Measurements from ENCODE around the gene ETS2. TPM values are rescaled to one million over a fixed set of nuclear protein-coding genes. Genes with fewer than 3 reads are reported as not detected.

ETS2 gene
- total and polyA plus RNA-seq, 2 donors: 15.0 to 80.0 TPM

DNA sequence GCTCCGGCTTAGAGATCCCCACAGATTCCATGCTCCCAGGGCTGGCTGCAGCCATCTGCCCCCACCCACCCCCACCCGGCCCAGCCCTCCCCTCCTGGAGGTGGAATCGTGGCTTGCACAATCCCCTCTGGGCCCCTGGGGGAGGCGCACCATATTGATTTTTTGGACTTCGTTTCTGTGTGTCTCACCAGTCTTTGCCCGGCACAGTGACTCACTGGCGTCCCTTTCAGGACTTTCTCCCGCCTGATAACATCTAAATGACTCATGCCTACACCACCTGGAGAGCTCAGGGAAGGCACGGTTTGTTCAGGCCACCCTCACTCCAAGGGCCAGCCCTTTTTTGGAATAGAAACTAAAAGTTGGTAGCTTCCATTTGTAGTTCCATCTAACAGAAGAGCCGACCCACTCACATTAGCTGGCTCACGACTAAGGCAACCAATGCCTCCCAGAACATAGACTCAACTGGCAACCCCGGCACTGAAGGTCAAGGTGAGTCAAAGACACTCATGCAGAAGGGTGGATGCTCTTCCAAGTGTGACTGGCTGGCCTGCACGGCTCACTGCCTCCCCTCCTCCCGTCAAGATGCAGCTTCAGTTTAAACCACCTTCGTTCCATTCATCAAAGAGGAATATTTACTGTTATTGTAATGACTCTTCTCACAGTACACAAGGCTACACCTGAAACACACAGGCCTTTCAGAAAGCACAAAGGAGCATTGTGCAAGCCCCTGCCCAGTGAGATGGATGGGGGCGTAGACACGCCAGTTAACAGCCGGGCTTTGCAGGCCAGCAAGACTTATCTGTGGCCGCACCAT, 18.1 kb upstream of the ETS2 start:
- no peak for DNase-seq (ENCODE audit: low read depth in 6 of 9, low spot score in 9 of 9)
- no peaks in the 10 kb centered on the region for H3K27me3 ChIP-seq (ENCODE audit: control insufficient read depth in 2 of 2, insufficient read depth in 1 of 2, low read length in 1 of 2)

DNA sequence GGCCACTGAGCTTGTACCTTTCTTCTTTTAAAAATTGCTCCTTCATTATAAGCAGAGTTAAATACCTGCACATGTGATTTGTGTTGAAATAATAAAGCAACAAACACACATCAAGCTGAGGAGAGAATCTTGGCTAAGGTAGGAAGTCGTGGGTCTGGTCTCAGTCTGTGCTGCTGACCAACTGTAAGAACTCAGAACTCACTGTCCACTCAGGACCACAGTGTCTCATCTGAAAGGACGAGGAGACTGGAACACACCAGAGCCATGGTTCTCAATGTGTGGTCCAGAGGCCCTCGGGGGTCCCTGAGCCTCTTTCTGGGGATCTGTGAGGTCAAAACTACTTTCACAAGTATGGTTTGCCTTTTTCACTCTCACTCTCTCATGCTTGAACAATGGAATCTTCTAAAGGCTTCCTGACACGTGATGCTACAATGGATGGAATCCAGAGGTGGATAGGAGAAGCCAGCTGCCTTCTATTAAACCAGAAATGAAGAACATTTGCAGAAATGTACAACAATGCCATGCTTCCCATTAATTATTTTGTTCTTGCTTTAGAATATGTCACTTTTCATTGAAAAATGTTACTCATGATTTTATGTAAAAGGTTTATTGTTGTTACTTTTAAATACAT, 17.3 kb upstream of the ETS2 start:
- DNase-seq (ENCODE audit: low read depth in 6 of 9, low spot score in 9 of 9): no peak
- Histone ChIP-seq H3K27ac (ENCODE audit: low read depth in 1 of 2, low read length in 1 of 2) (no peak overlapping the region), H3K36me3 (ENCODE audit: control insufficient read depth in 2 of 2, insufficient read depth in 2 of 2, low read length in 1 of 2) (no peaks in the 10 kb centered on the region), H3K4me3 (ENCODE audit: low read length in 2 of 2) (no peak overlapping the region), H3K9me3 (ENCODE audit: control insufficient read depth in 2 of 2, insufficient read depth in 1 of 2, low read length in 1 of 2) (no peaks in the 10 kb centered on the region), H3K4me1 (ENCODE audit: control insufficient read depth in 2 of 2, insufficient read depth in 2 of 2, low read length in 2 of 2) (peaks cover 2 to 5% of the 10 kb centered on the region in 2 donors), H3K27me3 (ENCODE audit: control insufficient read depth in 2 of 2, insufficient read depth in 1 of 2, low read length in 1 of 2) (no peaks in the 10 kb centered on the region)
- whole genome bisulfite sequencing: 94% methylated on average over 4 of the region's 4 CpGs

More for the DNA sequence above, 18.1 kb upstream of the ETS2 start:
- Histone ChIP-seq H3K27ac (ENCODE audit: low read depth in 1 of 2, low read length in 1 of 2) (no peak overlapping the region), H3K36me3 (ENCODE audit: control insufficient read depth in 2 of 2, insufficient read depth in 2 of 2, low read length in 1 of 2) (no peaks in the 10 kb centered on the region), H3K4me3 (ENCODE audit: low read length in 2 of 2) (no peak overlapping the region), H3K4me1 (ENCODE audit: control insufficient read depth in 2 of 2, insufficient read depth in 2 of 2, low read length in 2 of 2) (no peaks in the 10 kb centered on the region), H3K9me3 (ENCODE audit: control insufficient read depth in 2 of 2, insufficient read depth in 1 of 2, low read length in 1 of 2) (peaks cover 0 to 2% of the 10 kb centered on the region in 2 donors)
- WGBS: 86% methylated on average over 19 of the region's 19 CpGs

DNA sequence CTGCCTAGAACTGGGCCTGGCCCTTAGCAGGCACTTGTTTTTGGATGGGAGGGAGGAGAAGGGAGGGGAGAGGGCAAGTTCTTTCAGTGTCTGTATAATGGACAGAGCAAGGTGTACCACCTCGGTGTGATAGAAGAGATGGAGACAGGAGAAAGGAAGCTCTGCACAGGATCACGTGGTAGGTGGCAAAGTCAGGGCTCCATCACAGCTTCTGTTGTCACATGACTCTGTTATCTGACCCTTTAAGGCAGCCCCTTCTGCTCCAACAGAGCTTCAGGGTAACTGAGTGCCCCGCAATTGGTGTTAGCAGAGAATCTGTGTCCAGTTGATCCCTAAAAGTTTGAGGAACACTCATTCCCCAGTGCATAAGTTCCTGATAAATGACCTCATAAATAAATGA, 16.5 kb upstream of the ETS2 start:
- H3K4me1 ChIP-seq (ENCODE audit: control insufficient read depth in 2 of 2, insufficient read depth in 2 of 2, low read length in 2 of 2): peaks cover 2 to 13% of the 10 kb centered on the region in 2 donors
- H3K4me3 ChIP-seq (ENCODE audit: low read length in 2 of 2): no peak overlapping the region
- 92% methylated on average over 3 of the region's 3 CpGs for WGBS
- H3K27ac ChIP-seq (ENCODE audit: low read depth in 1 of 2, low read length in 1 of 2): no peak overlapping the region
- H3K27me3 ChIP-seq (ENCODE audit: control insufficient read depth in 2 of 2, insufficient read depth in 1 of 2, low read length in 1 of 2): no peaks in the 10 kb centered on the region
- H3K9me3 ChIP-seq (ENCODE audit: control insufficient read depth in 2 of 2, insufficient read depth in 1 of 2, low read length in 1 of 2): no peaks in the 10 kb centered on the region
- DNase-seq (ENCODE audit: low read depth in 6 of 9, low spot score in 9 of 9): no peak
- no peaks in the 10 kb centered on the region for H3K36me3 ChIP-seq (ENCODE audit: control insufficient read depth in 2 of 2, insufficient read depth in 2 of 2, low read length in 1 of 2)

DNA sequence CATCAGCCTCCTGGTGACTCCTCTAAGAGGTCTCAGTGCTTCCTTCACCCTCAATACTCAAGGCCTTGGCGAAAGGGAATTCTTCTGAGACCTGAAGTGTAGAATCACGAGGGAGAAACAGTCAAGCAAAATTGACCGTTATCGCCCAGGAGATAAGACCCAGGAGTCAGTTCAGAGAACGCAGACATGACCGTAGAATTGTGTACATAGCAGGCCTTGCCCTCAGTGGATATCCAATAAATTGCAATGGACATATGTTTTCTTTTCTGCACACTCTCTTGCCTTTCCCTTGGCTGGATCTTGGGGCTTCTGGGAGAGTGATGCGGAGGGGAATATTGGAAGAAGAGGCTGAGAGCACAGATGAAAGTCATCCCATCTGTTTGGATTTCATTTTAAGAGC, 15.7 kb upstream of the ETS2 start:
- H3K9me3 ChIP-seq (ENCODE audit: control insufficient read depth in 2 of 2, insufficient read depth in 1 of 2, low read length in 1 of 2): no peaks in the 10 kb centered on the region
- 93% methylated on average over 7 of the region's 7 CpGs for WGBS
- no peak for DNase-seq (ENCODE audit: low read depth in 6 of 9, low spot score in 9 of 9)

DNA sequence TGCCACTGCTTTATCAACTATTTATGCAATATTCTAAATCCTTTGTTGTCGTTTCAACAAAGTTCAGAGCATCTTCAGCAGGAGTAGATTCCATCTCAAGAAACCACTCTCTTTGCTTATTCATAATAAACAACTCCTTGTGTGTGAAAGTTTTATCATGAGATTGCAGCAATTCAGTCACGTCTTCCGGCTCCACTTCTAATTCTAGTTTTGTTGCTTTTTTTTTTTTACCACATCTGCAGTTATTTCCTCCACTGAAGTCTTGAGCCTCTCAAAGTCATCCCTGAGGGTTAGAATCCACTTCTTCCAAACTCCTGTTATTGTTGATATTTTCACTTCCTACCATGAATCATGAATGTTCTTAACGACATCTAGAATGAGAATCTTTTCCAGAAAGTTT, 14.8 kb upstream of the ETS2 start:
- Histone ChIP-seq H3K4me1 (ENCODE audit: control insufficient read depth in 2 of 2, insufficient read depth in 2 of 2, low read length in 2 of 2) (peaks cover 2 to 14% of the 10 kb centered on the region in 2 donors), H3K36me3 (ENCODE audit: control insufficient read depth in 2 of 2, insufficient read depth in 2 of 2, low read length in 1 of 2) (no peaks in the 10 kb centered on the region), H3K9me3 (ENCODE audit: control insufficient read depth in 2 of 2, insufficient read depth in 1 of 2, low read length in 1 of 2) (no peaks in the 10 kb centered on the region), H3K27me3 (ENCODE audit: control insufficient read depth in 2 of 2, insufficient read depth in 1 of 2, low read length in 1 of 2) (no peaks in the 10 kb centered on the region), H3K27ac (ENCODE audit: low read depth in 1 of 2, low read length in 1 of 2) (no peak overlapping the region), H3K4me3 (ENCODE audit: low read length in 2 of 2) (no peak overlapping the region)
- 39% methylated on average over 4 of the region's 4 CpGs for WGBS
- no peak for DNase-seq (ENCODE audit: low read depth in 6 of 9, low spot score in 9 of 9)

More for the DNA sequence above, 15.7 kb upstream of the ETS2 start:
- Histone ChIP-seq H3K27ac (ENCODE audit: low read depth in 1 of 2, low read length in 1 of 2) (no peak overlapping the region), H3K4me1 (ENCODE audit: control insufficient read depth in 2 of 2, insufficient read depth in 2 of 2, low read length in 2 of 2) (peaks cover 2 to 14% of the 10 kb centered on the region in 2 donors), H3K27me3 (ENCODE audit: control insufficient read depth in 2 of 2, insufficient read depth in 1 of 2, low read length in 1 of 2) (no peaks in the 10 kb centered on the region), H3K36me3 (ENCODE audit: control insufficient read depth in 2 of 2, insufficient read depth in 2 of 2, low read length in 1 of 2) (no peaks in the 10 kb centered on the region), H3K4me3 (ENCODE audit: low read length in 2 of 2) (no peak overlapping the region)

DNA sequence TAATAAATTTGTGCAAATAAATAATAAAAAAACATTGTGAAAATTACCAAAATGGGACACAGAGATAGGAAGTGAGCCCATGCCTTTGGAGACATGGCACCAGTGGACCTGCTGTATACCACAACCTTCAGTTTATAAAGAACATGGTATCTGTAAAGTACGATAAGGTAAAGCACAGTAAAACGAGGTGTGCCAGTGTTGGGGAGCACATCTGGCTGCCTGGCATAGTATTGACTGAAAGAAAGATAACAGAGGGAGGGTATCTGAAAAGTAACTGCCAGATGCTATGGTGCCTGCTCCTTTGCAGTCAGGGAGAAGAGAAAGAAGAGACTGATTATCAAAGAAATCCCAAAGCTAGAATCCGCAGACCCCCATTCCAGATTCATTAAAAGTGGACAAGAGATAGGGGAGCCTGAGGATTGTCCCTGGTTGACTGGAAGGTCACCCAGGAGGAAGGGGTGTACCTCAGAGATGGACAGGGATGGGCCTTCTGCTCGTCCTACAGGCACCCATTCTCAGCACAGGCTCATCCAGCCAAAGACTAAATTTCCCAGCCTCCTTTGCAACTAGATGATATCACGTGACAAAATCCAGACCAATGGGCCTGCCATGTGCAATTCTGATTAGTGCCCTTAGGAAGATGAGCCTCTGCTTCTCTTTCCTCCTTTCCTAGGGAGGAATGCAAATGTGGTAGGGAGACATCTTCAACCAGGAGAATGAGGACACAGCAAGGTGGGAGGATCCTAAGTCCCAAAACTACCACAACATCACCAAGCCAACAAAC, 12.9 kb upstream of the ETS2 start:
- peaks cover 2 to 14% of the 10 kb centered on the region in 2 donors for H3K4me1 ChIP-seq (ENCODE audit: control insufficient read depth in 2 of 2, insufficient read depth in 2 of 2, low read length in 2 of 2)
- 94% methylated on average over 5 of the region's 5 CpGs for WGBS

DNA sequence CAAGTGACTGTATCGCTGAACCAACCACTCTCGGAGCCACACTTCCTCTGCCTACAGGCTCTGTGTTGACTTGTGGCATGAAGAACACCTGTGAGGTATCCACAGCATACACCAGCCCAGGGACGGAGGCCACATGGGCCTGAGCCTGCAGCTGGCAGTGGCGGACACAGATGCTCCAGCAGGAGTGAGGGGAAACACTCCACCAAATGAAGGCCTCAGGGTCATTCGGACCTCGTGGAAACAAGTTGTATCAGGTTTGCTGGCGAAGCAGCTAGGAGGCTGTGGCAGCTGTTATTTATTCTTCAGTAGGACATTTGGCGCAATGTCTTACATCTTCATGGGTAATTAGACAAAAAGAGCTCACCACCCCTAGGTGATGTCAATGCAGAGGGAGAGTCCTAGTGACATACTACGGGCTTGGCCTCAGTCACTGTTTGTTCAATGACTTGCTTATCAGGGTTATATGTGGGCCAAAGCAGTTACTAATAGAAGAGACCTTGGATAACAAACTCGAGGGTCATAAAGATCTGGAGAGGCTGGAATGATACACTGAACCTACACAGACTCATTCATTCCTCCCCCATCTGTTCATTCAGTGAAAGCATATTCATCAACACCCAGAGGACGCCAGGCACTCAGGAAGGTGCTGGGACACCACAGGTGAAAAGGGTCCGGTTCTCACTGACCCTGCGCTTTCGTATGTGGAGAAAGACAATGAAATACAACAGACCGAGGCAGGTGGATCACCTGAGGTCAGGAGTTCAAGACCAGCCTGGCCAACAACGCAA, 11.6 kb upstream of the ETS2 start:
- Histone ChIP-seq H3K27ac (ENCODE audit: low read depth in 1 of 2, low read length in 1 of 2) (peak overlapping the region in 1 of 2 donors; percentile 27), H3K9me3 (ENCODE audit: control insufficient read depth in 2 of 2, insufficient read depth in 1 of 2, low read length in 1 of 2) (no peaks in the 10 kb centered on the region), H3K36me3 (ENCODE audit: control insufficient read depth in 2 of 2, insufficient read depth in 2 of 2, low read length in 1 of 2) (no peaks in the 10 kb centered on the region), H3K4me1 (ENCODE audit: control insufficient read depth in 2 of 2, insufficient read depth in 2 of 2, low read length in 2 of 2) (peaks cover 2 to 14% of the 10 kb centered on the region in 2 donors), H3K4me3 (ENCODE audit: low read length in 2 of 2) (no peak overlapping the region), H3K27me3 (ENCODE audit: control insufficient read depth in 2 of 2, insufficient read depth in 1 of 2, low read length in 1 of 2) (no peaks in the 10 kb centered on the region)
- DNase-seq (ENCODE audit: low read depth in 6 of 9, low spot score in 9 of 9): peak in 2 of 9 donors; percentile 36 to 63
- 68% methylated on average over 16 of the region's 16 CpGs for WGBS

More for the DNA sequence above, 12.9 kb upstream of the ETS2 start:
- no peaks in the 10 kb centered on the region for H3K36me3 ChIP-seq (ENCODE audit: control insufficient read depth in 2 of 2, insufficient read depth in 2 of 2, low read length in 1 of 2)
- H3K27ac ChIP-seq (ENCODE audit: low read depth in 1 of 2, low read length in 1 of 2): no peak overlapping the region
- H3K4me3 ChIP-seq (ENCODE audit: low read length in 2 of 2): no peak overlapping the region
- DNase-seq (ENCODE audit: low read depth in 6 of 9, low spot score in 9 of 9): no peak
- H3K9me3 ChIP-seq (ENCODE audit: control insufficient read depth in 2 of 2, insufficient read depth in 1 of 2, low read length in 1 of 2): no peaks in the 10 kb centered on the region
- H3K27me3 ChIP-seq (ENCODE audit: control insufficient read depth in 2 of 2, insufficient read depth in 1 of 2, low read length in 1 of 2): no peaks in the 10 kb centered on the region

DNA sequence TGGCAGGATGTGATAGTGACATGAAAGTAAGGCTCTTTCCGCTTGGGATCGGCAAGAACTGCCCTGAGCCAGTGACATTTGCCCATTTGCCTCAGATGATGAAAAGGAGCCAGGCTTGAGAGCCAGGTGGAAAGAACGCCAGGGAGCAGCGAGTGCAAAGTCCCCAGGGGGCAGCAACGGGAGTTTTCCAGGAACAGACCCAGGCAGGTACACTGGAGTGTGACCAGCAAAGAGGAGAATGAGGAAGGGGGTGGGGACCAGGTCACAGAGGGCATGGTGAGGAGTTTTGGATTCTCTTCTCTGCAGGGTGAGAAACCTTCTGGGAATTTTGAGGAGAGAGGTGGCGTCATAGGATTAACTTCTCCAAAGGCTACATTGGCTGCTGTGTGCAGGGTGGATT, 10.8 kb upstream of the ETS2 start:
- Histone ChIP-seq H3K36me3 (ENCODE audit: control insufficient read depth in 2 of 2, insufficient read depth in 2 of 2, low read length in 1 of 2) (no peaks in the 10 kb centered on the region), H3K9me3 (ENCODE audit: control insufficient read depth in 2 of 2, insufficient read depth in 1 of 2, low read length in 1 of 2) (no peaks in the 10 kb centered on the region), H3K27me3 (ENCODE audit: control insufficient read depth in 2 of 2, insufficient read depth in 1 of 2, low read length in 1 of 2) (no peaks in the 10 kb centered on the region), H3K4me3 (ENCODE audit: low read length in 2 of 2) (no peak overlapping the region), H3K27ac (ENCODE audit: low read depth in 1 of 2, low read length in 1 of 2) (no peak overlapping the region), H3K4me1 (ENCODE audit: control insufficient read depth in 2 of 2, insufficient read depth in 2 of 2, low read length in 2 of 2) (peaks cover 2 to 14% of the 10 kb centered on the region in 2 donors)
- no peak for DNase-seq (ENCODE audit: low read depth in 6 of 9, low spot score in 9 of 9)
- 95% methylated on average over 6 of the region's 6 CpGs for WGBS

Data from thymus (tissue), 11 donors.